GM12892 (cell line): ENCODE results near the gene DDA1.

Experiments
- POLR2A ChIP-seq: IDR thresholded peaks from 2 replicates; pipeline ENCODE4 v1.6.1; 2011; ENCODE audit warnings: low read depth, low read length, control low read depth
- POLR2AphosphoS5 ChIP-seq: IDR thresholded peaks from 2 replicates; pipeline ENCODE4 v1.6.1; 2011; ENCODE audit warnings: low read depth, low read length, control low read depth
- TAF1 ChIP-seq: IDR thresholded peaks from 2 replicates; pipeline ENCODE4 v1.6.1; 2011; ENCODE audit warnings: low read depth, mild to moderate bottlenecking, control low read depth, low read length, borderline replicate concordance

- no peak for TF ChIP-seq POLR2AphosphoS5
- TF ChIP-seq POLR2A = 0 out of 2 replicates have a peak, but pooled peaks have one; percentile 28
- no peak for TF ChIP-seq TAF1
Measured at GRCh38 chr19:17370026-17370587, 60.7 kb downstream of the DDA1 start.
